Transverse colon (tissue), 4 donors: Measurements from ENCODE around the gene ACR. TPM values are rescaled to one million over a fixed set of nuclear protein-coding genes. Genes with fewer than 3 reads are reported as not detected.

Experiments used
- DNase-seq: peaks from one replicate; pipeline ENCODE4 v3.0.0-alpha.2; 2019
- H3K27ac ChIP-seq, 4 donors: fragments of 200-600 bp; sonication (generic); 2 replicates each; pipeline ENCODE4 v1.5.1; 2016 to 2018; ENCODE audit warnings: inconsistent platforms in 4 of 4
- H3K27me3 ChIP-seq: fragments of 200-600 bp; sonication (generic); 2 replicates; pipeline ENCODE4 v1.5.1; 2017; ENCODE audit warnings: inconsistent platforms
- H3K36me3 ChIP-seq, 4 donors: fragments of 200-600 bp; sonication (generic); 2 replicates each; pipeline ENCODE4 v1.5.1; 2017 to 2019; ENCODE audit warnings: inconsistent platforms in 4 of 4
- H3K4me1 ChIP-seq, 4 donors: fragments of 200-600 bp; sonication (generic); 2 replicates each; pipeline ENCODE4 v1.5.1; 2017 to 2020; ENCODE audit warnings: inconsistent platforms in 4 of 4
- H3K4me3 ChIP-seq, 4 donors: fragments of 200-600 bp; sonication (generic); 1 replicate in 1 of 4; 2 replicates in 3 of 4; pipeline versions ENCODE4 v1.5.1 to v1.6.1; 2017 to 2019; ENCODE audit warnings: inconsistent platforms in 4 of 4
- H3K9me3 ChIP-seq, 2 donors: fragments of 200-600 bp; sonication (generic); 2 replicates each; pipeline ENCODE4 v1.5.1; 2017 to 2019; ENCODE audit warnings: inconsistent platforms in 2 of 2
- EP300 ChIP-seq: sonication (generic); formaldehyde crosslinking; IDR thresholded peaks from one replicate; pipeline ENCODE4 v1.6.1; 2017; ENCODE audit warnings: antibody characterized with exemption, low read depth
- POLR2A ChIP-seq: fragments of 450-650 bp; IDR thresholded peaks from one replicate; pipeline ENCODE4 v1.6.1; 2016; ENCODE audit warnings: antibody characterized with exemption, mild to moderate bottlenecking, moderate library complexity
- POLR2AphosphoS5 ChIP-seq, 3 donors: sonication (generic); formaldehyde crosslinking; IDR thresholded peaks; one replicate each; pipeline ENCODE4 v1.6.1; 2016; ENCODE audit warnings: antibody characterized with exemption in 3 of 3
- WGBS, 2 donors: methylation state at CpG; one replicate each; pipeline ENCODE4 v1.1.5; 2018; ENCODE audit warnings: low coverage in 1 of 2; 5-methylcytosine and 5-hydroxymethylcytosine counted together
- in situ Hi-C, 4 donors: fragments of 200-750 bp; cut with MboI; loops; one replicate each; pipeline versions ENCODE4 v1.15.0 to v1.15.1; 2017; ENCODE audit warnings: low sequenced_read_pairs in 3 of 4, low pct_ligation_motif_present in 1 of 4, low pct_unique_long_range_greater_than_20kb in 1 of 4
- intact Hi-C: fragments of 100-400 bp; cut with DNase I; formaldehyde crosslinking; loops from one replicate; pipeline ENCODE4 v1.15.1; 2023; ENCODE audit warnings: low total_unique reads
- total RNA-seq, 4 donors: library from RNA; depleted of rRNA; stranded (reverse); fragments of >200 nt; gene quantifications; one replicate each; pipeline ENCODE4 v1.1.0, GENCODE V29; 2016
- TF ChIP-seq, protein P1 (sequence below), 5 experiments: fragments of 200-600 bp in 3 of 5; fragments of 450-650 bp in 2 of 5; sonication (generic) in 3 of 5; IDR thresholded peaks; 1 replicate in 2 of 5; 2 replicates in 3 of 5; pipeline ENCODE4 v1.5.1; 2016 to 2017; ENCODE audit warnings: antibody characterized with exemption in 5 of 5, inconsistent platforms in 3 of 5, mild to moderate bottlenecking in 2 of 5, moderate library complexity in 1 of 5

ACR gene
- total RNA-seq, 4 donors from 2014 or later, result not detected

DNA sequence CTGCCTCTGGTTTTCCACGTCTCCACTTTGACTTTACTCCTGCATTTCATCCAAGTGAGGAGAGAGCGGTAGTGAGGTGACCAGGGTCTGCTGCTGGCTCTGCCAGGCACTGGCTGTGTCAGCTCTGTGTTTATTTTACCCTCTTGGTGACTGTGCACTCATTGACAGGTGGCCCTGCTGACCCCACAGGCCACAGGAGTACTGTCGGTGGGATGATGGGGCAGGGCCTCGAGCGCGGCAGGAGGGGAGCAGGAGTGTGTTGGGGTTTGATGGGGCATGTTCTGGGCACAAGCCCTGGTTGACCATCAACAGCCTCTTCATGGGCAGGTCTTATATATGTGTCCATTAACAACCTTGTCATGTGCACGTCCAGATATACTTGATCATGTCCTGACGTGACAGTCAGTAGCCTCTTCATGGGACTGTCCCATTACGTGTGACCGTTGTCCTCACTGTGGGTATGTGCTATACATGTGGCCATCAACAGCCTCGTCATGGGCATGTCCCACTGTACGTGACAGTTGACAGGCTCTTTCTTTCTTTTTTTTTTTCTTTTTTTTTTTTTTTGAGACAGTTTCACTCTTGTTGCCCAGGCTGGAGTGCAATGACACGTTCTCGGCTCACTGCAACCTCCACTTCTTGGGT lies 31.4 kb upstream of the ACR start:
- H3K36me3 ChIP-seq, result no peaks in the 10 kb centered on the region

DNA sequence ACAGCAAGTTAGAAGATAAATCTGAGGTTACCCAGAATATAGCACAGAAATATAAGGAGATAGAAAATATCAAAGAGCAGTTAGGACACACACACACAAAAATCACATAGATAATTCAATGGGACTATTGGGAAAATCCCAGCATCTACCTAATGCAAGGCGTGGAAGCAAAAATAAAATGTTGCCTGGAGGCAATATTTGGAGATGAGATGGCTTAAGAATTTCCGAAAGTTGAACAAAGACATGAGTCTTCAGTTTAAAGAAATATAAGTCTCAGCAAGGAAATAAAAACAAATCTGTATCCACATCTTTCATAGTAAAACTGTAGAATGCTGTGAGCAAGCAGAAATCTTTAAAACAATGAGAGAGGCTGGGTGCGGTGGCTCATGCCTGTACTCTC lies 29.5 kb upstream of the ACR start:
- TF ChIP-seq POLR2A, result no peak
- TF ChIP-seq, protein P1, sequence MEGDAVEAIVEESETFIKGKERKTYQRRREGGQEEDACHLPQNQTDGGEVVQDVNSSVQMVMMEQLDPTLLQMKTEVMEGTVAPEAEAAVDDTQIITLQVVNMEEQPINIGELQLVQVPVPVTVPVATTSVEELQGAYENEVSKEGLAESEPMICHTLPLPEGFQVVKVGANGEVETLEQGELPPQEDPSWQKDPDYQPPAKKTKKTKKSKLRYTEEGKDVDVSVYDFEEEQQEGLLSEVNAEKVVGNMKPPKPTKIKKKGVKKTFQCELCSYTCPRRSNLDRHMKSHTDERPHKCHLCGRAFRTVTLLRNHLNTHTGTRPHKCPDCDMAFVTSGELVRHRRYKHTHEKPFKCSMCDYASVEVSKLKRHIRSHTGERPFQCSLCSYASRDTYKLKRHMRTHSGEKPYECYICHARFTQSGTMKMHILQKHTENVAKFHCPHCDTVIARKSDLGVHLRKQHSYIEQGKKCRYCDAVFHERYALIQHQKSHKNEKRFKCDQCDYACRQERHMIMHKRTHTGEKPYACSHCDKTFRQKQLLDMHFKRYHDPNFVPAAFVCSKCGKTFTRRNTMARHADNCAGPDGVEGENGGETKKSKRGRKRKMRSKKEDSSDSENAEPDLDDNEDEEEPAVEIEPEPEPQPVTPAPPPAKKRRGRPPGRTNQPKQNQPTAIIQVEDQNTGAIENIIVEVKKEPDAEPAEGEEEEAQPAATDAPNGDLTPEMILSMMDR (IDR thresholded peaks at IDR 0.05), result no peak
- TF ChIP-seq POLR2AphosphoS5 (IDR thresholded peaks at IDR 0.05), result no peak
- no peak for TF ChIP-seq EP300
- WGBS, 2 donors, result 93 to 100% methylated on average over 3 of the region's 3 CpGs
- intact Hi-C loops, result no loop called here
- no peak overlapping the region for H3K4me3 ChIP-seq
- no peak overlapping the region for H3K27ac ChIP-seq
- H3K4me1 ChIP-seq, result peaks cover 0 to 5% (median 0%) of the 10 kb centered on the region in 4 donors
- in situ Hi-C loops, result no loop called here
- H3K36me3 ChIP-seq, result no peaks in the 10 kb centered on the region
- no peaks in the 10 kb centered on the region for H3K27me3 ChIP-seq
- DNase-seq, result no peak
- H3K9me3 ChIP-seq, result no peaks in the 10 kb centered on the region

More for the DNA sequence above, 31.4 kb upstream of the ACR start:
- in situ Hi-C loops, result no loop called here
- WGBS, 2 donors, result 89 to 91% methylated on average over 3 to 14 of the region's 14 CpGs
- Histone ChIP-seq H3K4me1 (peaks cover 0 to 5% (median 0%) of the 10 kb centered on the region in 4 donors), H3K27ac (no peak overlapping the region), H3K4me3 (no peak overlapping the region), H3K27me3 (no peaks in the 10 kb centered on the region), H3K9me3 (no peaks in the 10 kb centered on the region)
- intact Hi-C loops, result no loop called here
- no peak for TF ChIP-seq POLR2A
- TF ChIP-seq, protein P1 (IDR thresholded peaks at IDR 0.05), result no peak
- TF ChIP-seq EP300, result no peak
- no peak for TF ChIP-seq POLR2AphosphoS5 (IDR thresholded peaks at IDR 0.05)
- DNase-seq, result no peak

DNA sequence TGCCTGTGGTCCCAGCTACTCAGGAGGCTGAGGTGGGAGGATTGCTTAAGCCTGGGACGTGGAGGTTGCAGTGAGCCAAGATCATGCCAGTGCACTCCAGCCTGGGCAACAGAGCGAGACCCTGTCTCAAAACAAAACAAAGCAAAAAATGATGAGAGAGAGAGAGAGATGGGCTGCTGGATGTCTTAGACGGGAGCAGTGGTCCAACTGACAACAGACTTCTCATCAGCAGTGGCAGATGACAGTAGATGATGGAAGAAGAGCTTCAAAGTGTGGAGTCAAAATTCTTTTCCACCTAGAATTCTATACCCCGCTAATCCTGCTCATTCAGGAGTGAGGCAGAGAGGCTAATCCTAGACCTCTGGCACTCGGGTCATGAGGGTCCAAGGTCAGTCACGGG lies 29.0 kb upstream of the ACR start:
- TF ChIP-seq EP300, result no peak
- TF ChIP-seq POLR2A, result no peak
- no peak for TF ChIP-seq POLR2AphosphoS5 (IDR thresholded peaks at IDR 0.05)
- TF ChIP-seq, protein P1 (IDR thresholded peaks at IDR 0.05), result no peak
- intact Hi-C loops, result no loop called here
- no peak for DNase-seq
- 83% methylated on average over 6 of the region's 6 CpGs; no CpG with 5 or more reads in 1 of the 2 donors for WGBS, 2 donors
- Histone ChIP-seq H3K27me3 (no peaks in the 10 kb centered on the region), H3K9me3 (no peaks in the 10 kb centered on the region), H3K36me3 (no peaks in the 10 kb centered on the region), H3K4me1 (peaks cover 0 to 5% (median 0%) of the 10 kb centered on the region in 4 donors), H3K27ac (no peak overlapping the region), H3K4me3 (no peak overlapping the region)
- in situ Hi-C loops, result no loop called here

DNA sequence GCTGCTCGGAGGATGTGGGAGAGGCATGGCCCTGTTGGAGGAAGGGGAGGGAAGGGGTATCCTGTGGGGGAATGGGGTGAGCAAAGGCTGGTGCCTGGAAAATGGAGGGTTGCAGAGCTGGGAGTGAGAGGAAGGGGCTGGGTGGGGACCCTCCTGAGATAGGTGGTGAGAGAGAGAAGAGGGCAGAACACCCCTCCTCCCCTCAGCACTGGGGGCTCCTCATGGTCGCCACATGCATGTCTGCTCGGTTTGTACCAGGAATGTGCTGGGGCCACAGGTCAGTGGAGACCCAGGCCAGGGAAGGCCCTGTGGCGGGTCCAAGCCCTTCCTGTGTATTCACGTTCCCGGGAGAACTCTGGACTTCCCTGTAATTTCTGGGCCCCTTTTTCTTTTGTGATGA lies 27.8 kb upstream of the ACR start:
- H3K36me3 ChIP-seq, result no peaks in the 10 kb centered on the region
- no peaks in the 10 kb centered on the region for H3K9me3 ChIP-seq
- no peak overlapping the region for H3K27ac ChIP-seq
- H3K27me3 ChIP-seq, result no peaks in the 10 kb centered on the region
- 51 to 70% methylated on average over 4 to 6 of the region's 6 CpGs for WGBS, 2 donors
- H3K4me3 ChIP-seq, result no peak overlapping the region
- in situ Hi-C loops, result no loop called here
- DNase-seq, result no peak
- TF ChIP-seq EP300, result no peak
- TF ChIP-seq POLR2AphosphoS5 (IDR thresholded peaks at IDR 0.05), result no peak
- TF ChIP-seq POLR2A, result no peak
- TF ChIP-seq, protein P1 (IDR thresholded peaks at IDR 0.05), result no peak
- peaks cover 0 to 2% (median 0%) of the 10 kb centered on the region in 4 donors for H3K4me1 ChIP-seq
- intact Hi-C loops, result no loop called here
